HuH-7 (cell line): Measurements from ENCODE around the gene SSH3.
"Not testable (repeated sequence)": the region's sequence is repeated elsewhere in the genome, so short reads cannot be mapped to it uniquely, and the experiment has no call there.

ENCODE experiments used
- DNase-seq: peaks from one replicate; pipeline ENCODE4 v3.0.0; 2011; ENCODE audit warnings: low spot score

Gene SSH3

DNA sequence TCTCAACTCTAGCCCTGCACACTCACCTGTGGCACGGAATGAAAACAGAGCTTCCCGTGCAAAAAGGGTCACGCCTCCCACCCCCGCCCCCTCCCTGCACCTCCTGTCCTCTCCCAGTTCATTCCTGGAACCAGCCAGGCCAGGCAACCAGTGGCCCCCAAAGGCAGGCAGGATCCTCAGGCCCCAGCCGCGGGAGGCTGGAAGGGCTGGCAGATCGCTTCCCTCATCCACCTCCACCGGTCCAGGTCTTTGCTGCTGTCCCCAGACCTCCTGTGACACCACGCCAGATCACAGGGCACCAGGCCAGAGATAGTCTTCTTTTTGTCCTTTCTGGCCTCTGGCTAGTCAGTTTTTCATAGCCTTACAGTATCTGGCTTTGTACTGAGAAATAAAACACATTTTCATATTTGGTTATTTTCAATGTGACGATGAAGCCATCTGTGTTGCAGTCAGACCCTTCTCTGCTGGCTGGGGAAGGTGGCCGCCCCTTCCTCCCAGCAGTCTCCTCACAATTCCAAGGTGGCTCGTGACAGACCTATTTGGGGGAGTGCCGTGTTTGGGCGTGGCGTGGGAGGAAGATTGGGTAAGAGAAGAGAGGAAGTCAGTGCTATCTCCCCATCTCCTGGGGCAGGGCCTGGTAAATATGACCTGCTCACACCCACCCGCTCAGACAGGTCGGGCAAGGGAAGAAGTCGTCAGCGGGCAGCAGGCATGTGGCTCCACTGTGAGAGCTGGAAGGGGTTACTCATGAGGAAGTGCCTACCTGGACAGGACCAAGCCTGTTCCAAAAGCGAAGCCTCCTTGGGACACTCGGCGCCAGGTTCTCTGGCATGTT, 9.1 kb downstream of the SSH3 start:
- no peak for DNase-seq

GRCh38 chr11:67313125-67313890, 10.0 kb downstream of the SSH3 start:
- DNase-seq = no peak

GRCh38 chr11:67314218-67314617, 10.9 kb downstream of the SSH3 start:
- no peak for DNase-seq

DNA sequence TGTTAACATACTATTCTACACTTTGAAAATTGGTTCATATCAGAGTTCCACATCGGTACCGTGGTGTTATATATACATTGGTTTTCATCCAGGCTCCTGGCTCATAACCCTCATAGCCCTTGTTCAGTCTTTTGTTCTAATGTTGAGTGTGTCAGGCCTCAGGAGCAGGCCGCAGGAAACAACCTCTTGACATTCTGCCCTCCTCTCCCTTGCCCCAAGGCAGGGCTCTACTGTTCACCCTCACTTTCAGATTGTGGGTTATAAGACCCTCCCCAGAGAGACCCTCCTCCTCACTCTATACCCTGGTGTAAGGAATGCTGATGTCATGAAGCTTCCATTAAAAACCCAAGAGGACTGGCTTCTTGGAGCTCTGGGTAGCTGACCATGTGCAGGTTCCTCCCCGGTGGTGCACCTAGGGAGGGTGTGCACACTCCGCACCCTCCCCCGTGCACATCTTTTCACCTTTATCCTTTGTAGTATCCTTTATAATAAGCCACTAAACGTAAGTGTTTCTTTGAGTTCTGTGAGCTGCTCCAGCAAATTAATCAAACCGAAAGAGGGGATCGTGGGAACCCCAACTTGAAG, 12.1 kb downstream of the SSH3 start:
- peak; percentile 56 for DNase-seq

DNA sequence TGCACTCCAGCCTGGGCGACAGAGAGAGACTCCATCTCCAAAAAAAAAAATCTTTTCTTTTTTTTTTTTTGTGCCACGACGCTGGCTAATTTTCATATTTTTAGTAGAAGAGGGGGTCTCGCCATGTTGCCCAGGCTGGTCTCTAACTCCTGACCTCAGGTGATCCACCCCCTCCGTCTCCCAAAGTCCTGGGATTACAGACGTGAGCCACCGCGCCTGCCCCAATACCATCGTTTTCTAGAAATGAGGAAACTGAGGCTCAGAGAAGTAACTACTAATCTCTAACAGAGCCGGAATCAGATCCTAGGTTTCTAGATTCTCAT, 13.5 kb downstream of the SSH3 start:
- DNase-seq = no peak

DNA sequence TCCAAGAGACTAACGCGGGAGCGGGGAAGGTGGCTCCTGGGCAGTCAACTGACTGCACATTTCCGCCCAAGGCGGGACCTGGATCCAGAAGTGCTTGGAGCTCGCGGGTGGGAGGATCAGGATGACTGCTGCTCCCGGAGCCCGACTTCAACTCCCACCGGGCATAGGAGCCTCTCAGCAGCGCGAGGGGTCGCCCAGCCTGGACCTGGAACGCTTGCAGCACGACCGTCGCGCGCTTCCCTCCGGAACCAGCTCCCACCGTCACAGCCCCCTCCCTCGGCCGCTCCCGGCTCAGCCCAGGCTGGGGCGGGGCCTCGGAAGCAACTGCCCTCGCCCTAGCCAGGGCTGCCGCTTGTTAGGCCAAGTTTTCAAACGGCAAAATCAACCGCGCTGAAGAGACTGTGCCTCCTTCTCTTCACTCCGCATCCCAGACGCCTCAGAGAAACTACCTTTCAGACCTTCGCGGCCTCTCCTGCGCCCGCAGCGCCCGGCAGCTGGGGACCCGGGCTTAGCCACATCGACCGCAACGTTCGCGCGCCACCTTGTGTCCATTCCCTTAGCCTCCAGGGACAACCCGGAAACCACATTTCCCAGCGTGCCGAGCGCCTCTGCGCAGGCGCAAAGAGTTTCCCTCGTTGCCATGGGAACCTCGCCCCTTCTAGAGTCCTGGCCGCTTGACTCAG, 14.0 kb downstream of the SSH3 start:
- DNase-seq = peak; percentile 100

GRCh38 chr11:67317888-67318555, 14.7 kb downstream of the SSH3 start:
- no peak for DNase-seq

GRCh38 chr11:67318876-67319275, 15.5 kb downstream of the SSH3 start:
- DNase-seq = not testable (repeated sequence)

DNA sequence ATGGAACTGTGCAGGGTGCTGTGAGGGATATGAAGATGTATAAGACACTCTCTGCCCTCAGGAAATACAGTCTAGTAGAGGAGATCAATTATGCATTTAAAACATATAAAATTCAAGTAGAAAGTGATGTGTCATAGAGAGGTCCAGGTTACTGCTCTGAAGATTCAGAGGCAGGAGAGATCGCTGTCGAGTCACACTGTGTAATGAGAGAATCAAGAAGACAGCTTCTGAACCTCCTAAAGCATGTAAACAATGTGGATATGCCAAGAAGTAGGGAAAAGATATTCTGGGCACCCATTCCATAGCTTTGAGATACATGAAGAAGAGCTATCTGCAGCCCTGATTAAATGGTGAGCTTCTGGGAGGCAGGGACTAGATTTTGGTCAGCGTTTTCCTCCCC, 16.7 kb downstream of the SSH3 start:
- no peak for DNase-seq

GRCh38 chr11:67320691-67321090, 17.4 kb downstream of the SSH3 start:
- no peak for DNase-seq

GRCh38 chr11:67321313-67321871, 18.1 kb downstream of the SSH3 start:
- DNase-seq = no peak

- no peak for DNase-seq
These were observed 18.7 kb downstream of the SSH3 start for GRCh38 chr11:67322049-67322448.

GRCh38 chr11:67323526-67323925, 20.2 kb downstream of the SSH3 start:
- DNase-seq = no peak

DNA sequence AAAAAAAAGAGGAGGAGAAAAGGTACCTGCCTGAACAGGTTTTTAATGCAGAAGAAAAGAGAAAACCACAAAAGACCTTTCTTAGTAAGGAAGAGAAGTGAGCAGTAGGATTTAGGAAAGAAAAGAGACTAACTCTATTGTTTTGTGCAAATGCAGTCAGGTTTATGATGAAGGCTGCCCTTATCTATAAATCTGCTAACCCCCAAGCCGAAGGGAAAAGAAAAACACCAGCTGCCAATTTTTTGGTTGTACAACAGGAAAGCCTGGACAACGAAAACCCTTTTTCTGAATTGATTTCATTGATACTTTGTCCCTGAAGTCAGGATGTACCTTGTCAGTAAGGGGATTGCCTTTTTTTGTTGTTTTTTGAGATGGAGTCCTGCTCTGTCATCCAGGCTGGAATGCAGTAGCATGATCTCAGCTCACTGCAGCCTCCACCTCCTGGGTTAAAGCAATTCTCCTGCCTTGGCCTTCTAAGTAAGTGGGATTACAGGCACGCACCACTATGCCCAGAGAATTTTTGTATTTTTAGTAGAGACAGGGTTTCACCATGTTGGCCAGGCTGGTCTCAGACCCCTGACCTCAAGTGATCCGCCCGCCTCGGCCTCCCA, 28.9 kb downstream of the SSH3 start:
- DNase-seq = no peak

DNA sequence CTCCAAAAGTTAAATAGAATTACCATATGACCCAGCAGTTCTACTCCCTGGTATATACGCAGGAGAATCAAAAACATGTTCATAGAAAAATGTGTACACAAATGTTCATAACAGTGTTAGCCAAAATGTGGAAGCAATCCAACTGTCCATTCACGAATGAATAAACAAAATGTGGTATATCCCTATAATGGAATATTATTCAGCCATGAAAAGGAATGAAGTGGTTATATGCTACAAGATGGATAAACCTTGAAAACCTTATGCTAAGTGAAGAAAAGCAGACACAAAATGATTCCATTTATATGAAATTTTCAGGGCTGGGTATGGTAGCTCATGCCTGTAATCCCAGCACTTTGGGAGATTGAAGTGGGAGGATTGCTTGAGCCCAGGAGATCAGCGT, 33.9 kb downstream of the SSH3 start:
- no peak for DNase-seq

DNA sequence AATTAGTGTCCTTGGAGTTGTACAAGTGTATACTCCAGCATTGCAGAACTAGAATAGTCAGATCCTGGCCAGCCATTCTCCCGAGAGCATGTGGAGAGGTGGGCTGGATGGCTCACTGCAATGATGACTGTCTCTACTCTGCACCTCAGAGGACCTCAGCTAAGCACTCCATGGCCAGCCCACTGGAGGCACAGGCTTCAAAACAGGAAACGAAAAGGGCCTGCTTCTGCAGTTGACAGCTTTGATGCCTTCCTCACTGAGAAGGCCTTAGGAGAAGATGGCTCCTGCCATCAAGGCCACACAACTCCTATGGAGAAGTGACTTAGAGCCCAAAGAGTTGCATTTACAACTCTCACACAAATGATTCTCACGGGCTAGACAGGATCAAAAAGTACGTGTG, 40.9 kb downstream of the SSH3 start:
- DNase-seq = no peak

DNA sequence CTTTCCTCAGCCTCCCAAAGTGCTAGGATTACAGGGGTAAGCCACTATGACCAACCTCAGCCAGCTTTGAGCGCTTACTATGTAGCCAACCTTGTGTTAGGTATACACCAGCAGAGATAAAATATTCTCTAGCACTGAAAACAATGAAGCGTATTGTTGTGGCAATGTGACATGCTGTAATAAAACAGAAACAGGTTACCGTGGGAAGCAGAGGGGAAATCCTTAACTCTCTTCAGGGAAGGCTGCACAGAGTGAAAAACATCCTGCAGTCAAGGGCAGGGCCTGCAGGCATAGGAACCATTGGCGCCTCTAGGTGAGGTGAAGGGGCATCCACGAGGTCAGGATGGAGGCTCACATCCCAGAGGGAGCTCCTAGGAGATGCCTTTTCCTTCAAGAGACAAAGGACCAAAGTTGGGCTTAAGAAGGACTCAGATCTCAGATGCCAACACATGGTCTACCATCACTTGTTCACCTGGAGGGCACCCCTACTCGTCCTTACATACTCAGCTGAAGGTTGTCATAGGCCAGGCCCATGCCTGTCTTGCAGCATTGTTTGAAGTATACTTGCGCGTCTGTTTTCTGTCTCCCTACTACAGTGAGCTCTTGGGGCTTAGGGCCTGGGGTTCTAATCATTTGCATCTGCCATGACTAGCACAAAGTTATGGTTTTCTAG, 42.1 kb downstream of the SSH3 start:
- DNase-seq = no peak

GRCh38 chr11:67345920-67346819, 42.8 kb downstream of the SSH3 start:
- peak; percentile 62 for DNase-seq

- DNase-seq = peak; percentile 44
These were observed 44.8 kb downstream of the SSH3 start for GRCh38 chr11:67347964-67348749.
